NCI-H2227 (cell line): ENCODE data around the gene LRP2.
"Not testable (repeated sequence)": the region's sequence is repeated elsewhere in the genome, so short reads cannot be mapped to it uniquely, and the experiment has no call there.

Source experiments
- DNase-seq: peaks from one replicate; lab custom pipeline; 2025; ENCODE audit not compliant: unreplicated experiment; lab: John Stamatoyannopoulos, UW

The LRP2 gene

DNA sequence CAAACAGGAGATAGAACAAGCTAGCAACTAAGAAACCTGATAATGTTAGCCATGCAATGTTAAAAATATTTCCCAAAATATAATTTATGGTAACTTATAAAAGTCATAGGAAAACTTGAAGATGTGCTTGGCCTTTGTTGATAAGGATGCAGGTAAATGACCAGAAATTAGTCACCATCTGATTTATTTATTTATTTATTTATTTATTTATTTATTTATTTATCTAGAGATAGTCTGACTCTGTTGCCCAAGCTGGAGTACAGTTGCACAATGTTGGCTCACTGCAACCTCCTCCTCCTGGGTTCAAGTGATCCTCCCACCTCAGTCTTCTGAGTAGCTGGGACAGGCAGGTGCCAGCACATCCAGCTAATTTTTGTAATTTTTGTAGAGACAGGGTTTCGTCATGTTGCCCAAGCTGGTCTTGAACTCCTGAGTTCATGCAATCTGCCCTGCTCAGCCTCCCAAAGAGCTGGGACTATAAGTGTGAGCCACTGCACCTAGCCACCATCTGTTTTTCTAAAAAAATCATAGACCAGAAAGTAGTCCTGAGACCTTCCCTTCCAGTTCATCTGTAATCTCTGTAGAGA, 183.4 kb downstream of the LRP2 start:
- no peak for DNase-seq

DNA sequence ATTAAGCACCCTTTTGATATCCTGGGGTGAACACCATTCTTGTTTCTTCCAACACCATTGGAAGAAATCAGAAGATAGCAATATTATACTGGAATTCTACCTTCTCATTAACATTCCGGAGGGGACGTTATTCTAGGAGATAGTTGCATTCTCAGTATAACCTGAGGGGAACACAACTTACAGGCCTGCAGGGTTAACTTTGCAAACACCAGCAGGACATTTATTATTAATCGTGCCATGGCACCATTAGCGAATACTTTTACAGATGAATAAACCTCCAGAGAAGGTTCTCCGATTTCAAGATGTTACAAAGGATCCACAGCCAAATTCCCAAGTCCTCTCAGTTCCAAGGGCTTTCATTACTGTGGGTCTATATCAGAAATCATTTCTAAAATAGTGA, 184.0 kb downstream of the LRP2 start:
- no peak for DNase-seq

DNA sequence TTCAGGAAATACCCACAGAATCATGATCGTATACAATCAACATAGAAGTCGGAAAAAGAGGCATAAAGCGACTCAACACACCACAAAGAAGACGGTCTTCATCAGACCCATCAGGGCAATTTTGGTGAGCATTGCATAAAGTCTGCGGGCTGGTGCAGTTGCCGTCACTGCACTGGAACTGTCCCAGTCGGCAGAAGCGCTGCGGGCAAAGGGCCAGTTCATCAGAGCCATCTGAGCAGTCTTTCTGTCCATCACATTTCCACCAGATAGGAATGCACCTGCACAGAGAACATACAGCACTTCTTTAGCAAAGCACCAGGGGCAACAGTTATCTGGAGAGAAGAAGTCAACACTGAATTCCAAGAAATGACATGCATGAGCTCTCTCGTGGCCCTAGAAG, 187.2 kb downstream of the LRP2 start:
- DNase-seq: no peak

DNA sequence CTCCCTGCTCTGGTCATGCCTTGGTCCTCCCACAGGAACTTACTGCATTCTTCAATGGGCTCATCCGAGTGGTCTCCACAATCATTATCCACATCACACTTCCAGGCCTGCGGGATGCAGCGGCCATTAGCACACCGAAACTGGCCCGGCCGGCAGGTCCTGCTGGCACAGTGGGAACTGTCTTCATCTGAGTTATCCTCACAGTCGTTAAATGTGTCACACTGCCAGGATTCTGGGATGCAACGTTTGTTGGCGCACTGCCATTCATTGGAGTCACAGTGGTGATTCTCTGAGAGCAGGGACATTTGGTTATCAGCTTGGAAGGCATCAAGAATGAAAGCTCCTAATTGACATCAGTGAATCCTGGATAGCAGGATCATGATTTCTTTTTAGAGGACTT, 188.5 kb downstream of the LRP2 start:
- no peak for DNase-seq

DNA sequence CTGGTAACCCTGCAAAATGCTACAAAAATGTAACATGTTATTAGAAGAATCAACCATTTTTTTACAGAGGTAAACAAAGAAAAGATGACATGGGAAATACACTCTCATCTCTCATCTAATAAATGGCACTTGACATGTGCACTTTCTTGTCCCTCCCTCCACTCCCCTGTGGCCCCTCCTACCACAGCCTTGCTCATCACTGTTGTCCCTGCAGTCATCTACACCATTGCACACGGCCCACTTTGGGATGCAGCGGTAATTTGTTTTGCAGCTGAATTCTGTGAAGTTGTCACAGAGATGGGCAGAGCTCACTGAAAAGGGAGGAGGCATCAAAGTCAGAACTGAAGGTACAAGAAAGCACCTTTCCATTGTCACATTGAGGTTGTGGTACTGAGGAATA, 189.4 kb downstream of the LRP2 start:
- DNase-seq: no peak

DNA sequence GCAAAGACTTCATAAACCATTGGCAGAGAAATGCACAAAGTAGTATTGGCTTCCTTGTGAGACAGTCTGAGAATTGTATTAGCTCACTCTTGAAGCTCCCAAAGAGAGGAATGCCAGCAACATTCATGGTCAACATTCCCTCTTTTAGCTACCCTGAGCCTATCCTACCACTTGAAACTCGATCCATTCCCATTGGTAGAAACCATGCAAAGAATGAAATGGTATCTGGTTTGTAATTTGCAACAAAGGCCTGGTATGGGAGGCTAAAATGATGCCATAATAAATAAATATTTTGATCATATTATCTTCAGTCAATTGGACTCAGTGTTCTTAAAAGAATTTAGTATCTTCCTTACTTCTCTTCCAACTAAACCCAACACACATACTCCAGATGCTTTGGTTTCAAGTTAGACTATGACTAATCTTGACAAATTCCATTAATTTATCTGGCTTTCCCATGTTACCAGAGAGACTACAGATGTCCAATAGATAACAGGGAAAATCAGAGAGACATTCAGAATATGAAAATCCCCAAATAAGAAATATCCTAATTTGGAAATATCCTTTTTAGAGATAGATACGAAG, 190.1 kb downstream of the LRP2 start:
- no peak for DNase-seq

DNA sequence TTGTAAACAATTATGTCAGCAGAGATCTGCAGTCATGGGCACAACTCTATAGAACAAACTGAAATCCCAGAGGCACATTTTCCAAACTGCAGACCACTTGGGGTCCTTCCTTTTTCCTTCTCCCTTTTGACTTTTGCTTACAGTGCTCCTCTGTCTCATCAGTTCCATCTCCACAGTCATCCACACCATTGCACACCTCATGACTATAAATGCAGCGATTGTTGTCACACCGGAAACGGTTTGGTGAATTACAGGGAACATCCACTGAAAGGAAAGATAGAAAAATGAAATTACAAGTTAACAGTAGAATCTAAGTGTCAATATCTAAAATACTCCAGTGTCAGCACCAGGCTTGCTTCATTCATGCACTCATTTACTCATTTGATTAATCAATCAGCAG, 196.5 kb downstream of the LRP2 start:
- no peak for DNase-seq

DNA sequence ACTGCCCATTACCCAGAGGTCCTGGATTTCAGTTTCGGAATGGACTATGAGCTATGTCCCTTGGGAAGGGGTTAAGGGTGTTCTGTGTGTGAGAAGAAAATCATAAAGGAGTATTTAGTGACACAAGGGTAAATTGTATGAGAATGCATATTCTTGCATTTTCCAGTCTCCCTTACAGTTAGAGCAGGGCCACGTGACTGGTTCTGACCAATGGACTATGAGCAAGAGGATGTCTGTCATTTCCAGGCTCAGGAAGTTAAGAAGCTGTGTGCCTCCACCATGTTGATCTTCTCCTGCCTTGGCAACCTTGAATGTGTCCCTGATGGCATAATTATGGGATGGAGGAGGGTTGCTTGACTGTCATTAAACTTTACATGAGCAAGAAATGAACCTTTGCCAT, 198.0 kb downstream of the LRP2 start:
- no peak for DNase-seq

DNA sequence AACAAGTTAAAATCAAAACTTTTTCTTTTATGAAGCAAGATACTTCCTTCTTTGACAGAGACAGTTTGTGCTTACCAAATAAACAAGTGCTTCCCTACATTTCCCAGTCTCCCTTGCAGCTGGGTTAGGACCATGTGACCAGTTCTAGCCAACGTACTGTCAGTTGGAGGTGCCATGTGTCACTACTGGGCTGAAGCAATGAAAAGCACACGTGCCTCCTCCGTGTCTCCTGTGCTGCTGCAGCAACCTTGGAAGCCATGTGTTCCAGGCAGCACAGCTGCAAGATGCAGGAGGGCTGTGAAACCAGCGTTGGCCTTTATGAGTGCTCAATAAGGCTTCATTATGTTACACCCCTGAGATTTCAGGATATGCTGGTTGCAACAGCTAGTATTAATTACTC, 199.7 kb downstream of the LRP2 start:
- DNase-seq: no peak

DNA sequence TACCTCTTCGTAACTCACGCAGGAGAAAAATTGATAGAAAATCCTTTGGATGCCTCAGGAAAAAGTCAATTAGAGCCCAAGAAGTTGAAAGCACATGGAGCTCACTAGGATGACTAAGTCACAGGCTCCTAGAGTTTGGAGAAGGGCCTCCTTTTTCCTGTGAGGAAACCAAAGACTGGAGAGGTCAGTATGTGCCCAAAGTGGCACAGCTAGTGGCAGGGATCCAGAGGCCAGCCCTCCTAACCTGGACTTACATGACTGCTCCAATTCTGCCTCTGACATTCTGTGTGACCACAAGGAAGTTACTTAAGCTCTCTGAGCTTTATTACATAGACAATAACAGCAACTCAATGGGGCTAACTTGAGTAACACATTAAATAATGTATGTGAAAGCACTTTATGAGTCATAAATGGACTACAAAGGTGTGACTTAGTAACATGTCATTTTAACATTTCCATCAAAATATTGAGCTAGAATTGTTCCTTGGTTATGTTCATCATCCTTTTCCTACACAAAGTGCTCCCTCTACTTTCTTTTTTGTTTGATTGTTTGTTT, 201.3 kb downstream of the LRP2 start:
- no peak for DNase-seq

DNA sequence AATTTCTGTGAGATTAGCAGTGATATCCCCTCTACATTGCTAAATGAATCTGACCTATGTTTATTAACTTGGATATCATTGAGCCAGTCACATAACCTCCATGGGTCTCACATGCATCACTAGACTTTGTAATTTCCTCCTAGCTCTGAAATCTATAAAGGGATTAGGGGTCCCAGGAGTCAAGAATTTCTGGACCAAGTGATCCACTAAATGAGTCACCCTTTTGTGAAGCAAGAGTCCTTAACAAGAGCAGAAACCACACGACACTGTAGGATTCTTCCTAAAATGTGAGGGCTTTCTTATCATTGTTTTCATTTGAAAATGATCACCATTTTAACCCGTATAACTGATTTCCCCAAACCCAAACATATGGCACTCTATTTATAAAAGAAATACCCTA, 202.6 kb downstream of the LRP2 start:
- no peak for DNase-seq

DNA sequence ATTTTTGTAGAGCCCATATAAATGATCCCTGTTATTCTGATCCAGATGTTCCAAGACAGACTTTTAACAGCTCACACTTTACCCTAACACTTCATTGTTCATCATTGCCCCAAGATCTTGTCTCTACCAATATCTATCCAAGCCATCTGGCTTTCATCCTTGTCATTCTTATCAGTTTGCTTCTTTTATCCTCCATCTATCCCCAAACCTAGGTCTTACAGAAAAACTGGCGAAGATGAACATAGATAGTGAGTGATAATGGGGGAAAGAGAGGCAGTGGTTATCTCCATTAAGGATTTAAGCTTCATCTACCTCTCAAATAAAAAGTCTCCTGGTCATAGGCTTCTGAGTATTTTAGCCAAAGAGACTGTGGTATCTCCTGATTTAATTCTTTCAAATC, 203.5 kb downstream of the LRP2 start:
- DNase-seq: no peak

DNA sequence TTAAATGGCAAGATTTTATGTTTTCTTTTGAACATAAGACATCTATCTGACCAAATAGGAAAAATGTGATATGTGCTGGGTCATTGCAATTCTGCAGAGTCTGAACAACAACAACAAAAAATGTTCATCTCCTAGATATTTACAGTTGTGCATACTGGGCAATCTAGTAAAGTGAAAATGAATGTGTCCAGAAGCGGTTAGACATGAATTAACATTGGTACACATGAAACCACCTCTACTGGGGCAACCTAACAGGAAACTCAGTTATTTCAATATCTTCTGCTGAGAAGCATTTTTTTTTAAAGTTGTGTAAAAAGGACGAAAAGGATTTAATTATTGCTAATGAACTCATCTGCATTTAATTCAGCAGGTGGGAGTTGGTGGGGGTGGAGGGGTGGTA, 216.1 kb downstream of the LRP2 start:
- no peak for DNase-seq

DNA sequence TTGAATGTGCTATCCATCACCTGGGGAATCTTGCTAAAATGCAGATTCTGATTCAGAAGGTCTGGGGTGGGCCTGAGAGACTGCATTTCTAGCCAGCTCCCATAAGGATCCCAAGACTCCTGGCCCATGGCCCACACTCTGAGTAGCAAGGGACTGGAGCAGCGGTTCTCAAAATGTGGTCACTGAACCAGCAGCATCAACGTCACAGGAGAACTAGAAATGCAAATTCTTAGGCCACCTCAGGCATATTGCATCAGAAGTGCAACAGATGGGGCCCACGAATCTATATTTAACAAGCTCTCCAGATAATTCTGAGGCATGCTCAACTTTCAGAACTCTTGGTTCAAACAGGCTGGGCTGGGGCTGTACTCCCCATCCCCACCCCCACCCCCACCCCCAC, 218.3 kb downstream of the LRP2 start:
- DNase-seq: no peak

DNA sequence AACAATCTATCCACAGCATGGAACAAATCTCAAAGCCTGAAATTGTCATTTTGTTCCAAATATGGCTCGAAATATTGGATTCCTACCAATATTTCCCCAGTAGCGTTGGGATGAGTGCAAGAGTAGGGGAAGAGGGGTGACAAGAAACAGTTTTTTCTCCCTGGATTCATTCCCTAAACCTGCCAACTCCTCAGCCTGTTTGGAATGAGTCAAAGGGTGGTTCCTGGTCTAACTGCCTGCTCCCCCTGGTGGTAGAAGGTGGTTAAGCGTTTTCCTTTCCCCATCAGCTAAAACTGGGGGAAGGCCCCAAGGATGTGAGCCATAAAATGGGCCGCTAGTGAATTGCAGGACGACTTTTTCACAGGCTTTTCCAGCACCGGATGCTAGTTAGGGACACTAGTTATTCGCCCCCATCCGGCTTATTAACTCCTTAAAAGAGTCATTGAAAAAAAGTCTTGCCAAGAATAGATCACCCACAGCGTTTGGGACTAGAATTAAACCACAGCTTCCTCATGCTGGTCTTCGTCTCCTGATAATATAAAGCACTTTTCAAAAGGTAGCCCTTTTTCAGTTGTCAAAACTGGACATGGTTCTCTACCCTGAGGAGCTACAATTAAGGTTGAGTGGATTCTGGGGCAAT, 220.5 kb downstream of the LRP2 start:
- peak; percentile 65 for DNase-seq

DNA sequence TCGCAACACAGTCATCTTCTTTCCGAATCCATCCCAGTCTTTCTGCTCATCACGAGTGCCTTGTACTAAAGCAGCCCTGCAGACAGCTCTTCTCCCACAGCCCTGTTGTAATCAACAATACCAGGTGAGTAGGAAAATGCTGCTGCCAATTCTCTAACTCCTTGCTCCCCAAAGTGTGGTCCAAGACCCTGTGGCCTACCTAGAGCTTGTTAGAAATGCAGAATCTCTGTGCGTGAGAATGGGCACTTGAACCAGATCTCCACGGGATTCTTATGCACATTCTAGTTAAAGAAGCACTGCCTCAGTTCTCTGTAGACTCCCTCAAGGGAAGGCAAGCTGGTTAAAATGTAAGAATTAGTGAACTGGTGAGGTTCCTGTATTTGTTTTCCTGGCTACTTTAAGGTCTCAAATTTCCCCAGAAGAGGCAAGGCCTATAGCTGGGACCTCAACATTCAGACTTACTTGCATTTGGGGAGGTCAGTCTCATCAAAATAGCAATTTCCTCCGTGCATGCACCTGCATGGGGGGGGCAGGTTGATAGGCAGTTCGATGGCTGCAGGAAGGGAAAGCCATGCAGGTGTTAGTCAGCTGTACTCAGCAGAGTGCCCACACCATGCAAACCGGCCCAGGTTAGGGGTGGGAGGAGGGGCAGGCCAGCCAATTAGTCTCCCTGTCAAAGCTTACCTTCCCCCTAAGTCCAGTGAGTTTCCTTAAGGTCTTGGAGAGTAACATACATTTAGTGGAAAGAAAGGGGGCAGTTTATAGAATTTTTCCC, 222.2 kb downstream of the LRP2 start:
- no peak for DNase-seq

DNA sequence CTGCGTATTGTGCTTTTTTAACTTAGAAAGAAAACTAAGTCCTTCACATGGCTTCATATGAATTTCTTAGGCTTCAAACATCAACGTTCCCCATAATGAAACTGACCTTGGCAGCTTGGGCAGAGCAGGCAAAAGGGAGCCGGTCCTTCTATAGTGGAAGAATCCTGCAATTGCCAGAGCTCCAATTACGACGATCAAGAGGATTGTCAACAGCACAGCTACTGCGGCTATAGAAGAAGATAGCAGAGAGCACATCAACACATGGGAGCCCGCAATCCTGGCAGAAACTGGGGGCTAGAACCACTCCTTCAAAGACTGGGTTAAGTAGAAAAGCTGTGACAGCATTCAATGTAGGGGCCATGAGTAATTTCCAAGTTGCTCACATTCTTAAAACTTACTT, 223.2 kb downstream of the LRP2 start:
- DNase-seq: peak; percentile 27

DNA sequence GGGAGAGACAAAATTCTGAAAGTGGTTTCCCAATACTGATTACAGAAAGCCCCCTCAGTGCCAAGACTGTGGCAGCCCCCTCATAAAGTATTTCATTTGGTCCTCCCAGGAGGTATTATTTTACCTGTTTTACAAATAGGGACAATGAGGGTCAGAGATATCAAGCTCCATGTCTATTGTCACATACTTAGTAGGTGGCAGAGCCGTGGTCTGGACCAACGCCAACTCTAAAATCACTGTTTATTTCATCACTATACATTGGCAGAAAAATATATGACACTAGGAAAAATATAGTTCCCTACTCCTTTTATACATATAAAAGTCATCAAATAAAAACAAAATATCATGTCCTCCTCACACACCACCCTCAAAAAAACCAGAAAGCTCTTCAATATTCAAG, 224.4 kb downstream of the LRP2 start:
- no peak for DNase-seq

DNA sequence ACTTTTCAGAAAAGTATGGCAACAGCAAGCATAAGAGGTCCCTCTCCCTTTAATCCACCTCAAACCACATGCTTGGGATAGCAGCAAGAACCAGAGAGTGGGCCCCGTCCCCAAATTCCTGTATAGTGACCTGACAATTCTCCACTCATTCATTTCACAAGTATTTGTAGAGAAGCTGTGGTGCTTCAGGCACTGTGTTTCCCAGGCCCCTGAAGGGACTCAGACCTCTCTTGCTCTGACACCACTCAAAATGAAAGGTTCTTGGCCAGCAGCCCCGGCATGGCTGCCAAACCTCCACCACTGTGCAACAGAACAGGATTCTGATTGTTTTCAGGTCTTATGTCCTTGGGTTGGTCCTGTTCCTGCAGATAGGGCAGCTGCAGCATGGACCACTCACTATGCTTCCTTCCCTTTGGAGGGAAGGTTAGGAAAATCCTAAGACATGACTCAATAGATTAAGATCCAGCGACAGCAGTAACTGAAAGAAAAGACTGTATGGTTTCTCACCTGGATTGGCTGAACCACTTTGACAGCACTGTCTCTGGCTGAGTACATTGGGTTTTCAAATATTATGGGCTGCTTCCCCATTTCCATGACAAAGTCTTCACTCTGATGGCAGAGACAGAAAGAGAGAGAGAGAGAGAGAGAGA, 225.3 kb downstream of the LRP2 start:
- no peak for DNase-seq

DNA sequence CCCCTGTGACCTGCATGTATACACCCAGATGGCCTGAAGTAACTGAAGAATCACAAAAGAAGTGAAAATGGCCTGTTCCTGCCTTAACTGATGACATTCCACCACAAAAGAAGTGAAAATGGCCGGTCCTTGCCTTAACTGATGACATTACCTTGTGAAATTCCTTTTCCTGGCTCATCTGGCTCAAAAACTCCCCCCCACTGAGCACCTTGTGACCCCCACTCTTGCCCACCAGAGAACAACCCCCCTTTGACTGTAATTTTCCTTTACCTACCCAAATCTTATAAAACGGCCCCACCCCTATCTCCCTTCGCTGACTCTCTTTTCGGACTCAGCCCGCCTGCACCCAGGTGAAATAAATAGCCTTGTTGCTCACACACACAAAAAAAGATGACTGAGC, 225.9 kb downstream of the LRP2 start:
- not testable (repeated sequence) for DNase-seq

DNA sequence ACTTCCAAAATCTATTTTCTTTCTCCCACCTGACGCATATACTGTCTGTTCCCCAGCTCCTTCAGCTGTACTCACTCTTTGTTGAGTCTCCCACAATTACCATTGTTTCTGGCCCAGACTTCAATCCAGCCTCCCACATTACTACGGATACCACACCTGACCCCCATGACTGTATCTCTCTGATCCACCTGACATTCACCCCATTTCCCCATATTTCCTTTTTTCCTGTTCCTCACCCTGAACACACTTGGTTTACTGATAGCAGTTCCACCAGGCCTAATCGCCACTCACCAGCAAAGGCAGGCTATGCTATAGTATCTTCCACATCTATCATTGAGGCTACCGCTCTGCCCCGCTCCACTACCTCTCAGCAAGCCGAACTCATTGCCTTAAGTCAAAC, 228.1 kb downstream of the LRP2 start:
- DNase-seq: not testable (repeated sequence)
